SJSA1 (cell line): ENCODE measurements around the gene GIMAP7. TPM values are rescaled to one million over a fixed set of nuclear protein-coding genes. Genes with fewer than 3 reads are reported as not detected.
"Not testable (repeated sequence)": the region's sequence is repeated elsewhere in the genome, so short reads cannot be mapped to it uniquely, and the experiment has no call there.

Experiments
- DNase-seq, 2 experiments: peaks; one replicate each; pipeline ENCODE4 v3.0.0-alpha.2; 2015 to 2020; ENCODE audit warnings: low spot score in 2 of 2, low read depth in 1 of 2
- H3K27ac ChIP-seq: fragments of 250-450 bp; sonication (Bioruptor Pico); 2 replicates; pipeline ENCODE4 v1.5.1; 2020; ENCODE audit warnings: mild to moderate bottlenecking, moderate library complexity
- H3K27me3 ChIP-seq: fragments of 250-450 bp; sonication (Bioruptor Pico); replicated peaks from 2 replicates; pipeline ENCODE4 v1.5.1; 2020; ENCODE audit warnings: mild to moderate bottlenecking, moderate library complexity
- H3K36me3 ChIP-seq: fragments of 250-450 bp; sonication (Bioruptor Pico); 2 replicates; pipeline ENCODE4 v1.5.1; 2020; ENCODE audit warnings: mild to moderate bottlenecking
- H3K4me1 ChIP-seq: fragments of 250-450 bp; sonication (Bioruptor Pico); replicated peaks from 2 replicates; pipeline ENCODE4 v1.6.1; 2021; ENCODE audit warnings: mild to moderate bottlenecking
- H3K4me3 ChIP-seq: fragments of 250-450 bp; sonication (Bioruptor Pico); 2 replicates; pipeline ENCODE4 v1.5.1; 2020; ENCODE audit warnings: mild to moderate bottlenecking
- H3K9me3 ChIP-seq: fragments of 250-450 bp; sonication (Bioruptor Pico); replicated peaks from 2 replicates; pipeline ENCODE4 v1.5.1; 2020; ENCODE audit warnings: mild to moderate bottlenecking
- total RNA-seq: library from RNA; depleted of rRNA; stranded (reverse); fragments of >200 nt; shearing (Covaris generic); gene quantifications from 2 replicates; pipeline ENCODE4 v1.2.3, GENCODE V29; 2014

The GIMAP7 gene
- total RNA-seq, 1 experiment from 2014 or later = not detected

GRCh38 chr7:150484071-150484470 lies 30.6 kb upstream of the GIMAP7 start:
- H3K9me3 ChIP-seq, DNase-seq, H3K27me3 ChIP-seq, H3K4me3 ChIP-seq, H3K27ac ChIP-seq, H3K4me1 ChIP-seq, H3K36me3 ChIP-seq: not testable (repeated sequence)

DNA sequence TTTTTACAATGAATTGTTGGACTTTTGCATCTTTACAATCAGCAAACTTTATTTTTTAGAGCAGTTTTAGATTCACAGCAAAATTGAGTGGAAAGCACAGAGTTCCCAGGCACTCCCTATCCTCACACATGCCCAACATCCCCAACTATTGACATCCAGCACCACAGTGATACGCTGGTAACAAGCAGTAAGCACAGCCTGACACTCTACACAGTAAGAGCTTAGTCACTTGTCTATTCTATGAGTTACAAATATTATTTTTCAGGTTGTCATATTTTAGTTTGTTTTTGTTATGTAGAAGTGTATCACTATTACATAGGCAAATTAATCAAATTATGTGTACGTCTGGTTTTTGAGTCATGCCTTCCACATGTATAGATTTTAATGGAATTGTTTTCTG lies 27.0 kb upstream of the GIMAP7 start:
- Histone ChIP-seq H3K36me3 (no peaks in the 10 kb centered on the region), H3K4me1 (no peaks in the 10 kb centered on the region), H3K27ac (no peak overlapping the region), H3K27me3 (no peaks in the 10 kb centered on the region), H3K4me3 (no peak overlapping the region), H3K9me3 (no peaks in the 10 kb centered on the region)
- no peak for DNase-seq

- no peaks in the 10 kb centered on the region for H3K36me3 ChIP-seq
- no peak for DNase-seq
- no peaks in the 10 kb centered on the region for H3K4me1 ChIP-seq
- no peaks in the 10 kb centered on the region for H3K27me3 ChIP-seq
- no peaks in the 10 kb centered on the region for H3K9me3 ChIP-seq
- H3K27ac ChIP-seq = no peak overlapping the region
- no peak overlapping the region for H3K4me3 ChIP-seq
Observed at GRCh38 chr7:150489782-150490181, 24.9 kb upstream of the GIMAP7 start.

GRCh38 chr7:150493442-150493841 lies 21.2 kb upstream of the GIMAP7 start:
- H3K4me1 ChIP-seq = not testable (repeated sequence)

GRCh38 chr7:150502519-150502918 lies 12.2 kb upstream of the GIMAP7 start:
- Histone ChIP-seq H3K4me3 (no peak overlapping the region), H3K27me3 (no peaks in the 10 kb centered on the region), H3K4me1 (no peaks in the 10 kb centered on the region), H3K9me3 (no peaks in the 10 kb centered on the region), H3K36me3 (no peaks in the 10 kb centered on the region), H3K27ac (no peak overlapping the region)
- no peak for DNase-seq

More at GRCh38 chr7:150493442-150493841, 21.2 kb upstream of the GIMAP7 start:
- not testable (repeated sequence) for H3K27me3 ChIP-seq, H3K36me3 ChIP-seq, DNase-seq, H3K27ac ChIP-seq, H3K9me3 ChIP-seq, H3K4me3 ChIP-seq

GRCh38 chr7:150503155-150503554 lies 11.5 kb upstream of the GIMAP7 start:
- H3K9me3 ChIP-seq = no peaks in the 10 kb centered on the region
- no peaks in the 10 kb centered on the region for H3K4me1 ChIP-seq
- H3K27ac ChIP-seq = no peak overlapping the region
- no peaks in the 10 kb centered on the region for H3K27me3 ChIP-seq
- H3K36me3 ChIP-seq = no peaks in the 10 kb centered on the region
- DNase-seq = no peak
- H3K4me3 ChIP-seq = no peak overlapping the region

- Histone ChIP-seq H3K27ac (no peak overlapping the region), H3K4me1 (no peaks in the 10 kb centered on the region), H3K9me3 (no peaks in the 10 kb centered on the region), H3K27me3 (no peaks in the 10 kb centered on the region), H3K4me3 (no peak overlapping the region), H3K36me3 (no peaks in the 10 kb centered on the region)
- no peak for DNase-seq
Observed at GRCh38 chr7:150503581-150503980, 11.1 kb upstream of the GIMAP7 start.

GRCh38 chr7:150507947-150508602 lies 6.6 kb upstream of the GIMAP7 start:
- no peaks in the 10 kb centered on the region for H3K36me3 ChIP-seq
- H3K27me3 ChIP-seq = no peaks in the 10 kb centered on the region
- no peaks in the 10 kb centered on the region for H3K9me3 ChIP-seq
- no peaks in the 10 kb centered on the region for H3K4me1 ChIP-seq
- H3K4me3 ChIP-seq = no peak overlapping the region
- H3K27ac ChIP-seq = no peak overlapping the region
- DNase-seq = no peak

DNA sequence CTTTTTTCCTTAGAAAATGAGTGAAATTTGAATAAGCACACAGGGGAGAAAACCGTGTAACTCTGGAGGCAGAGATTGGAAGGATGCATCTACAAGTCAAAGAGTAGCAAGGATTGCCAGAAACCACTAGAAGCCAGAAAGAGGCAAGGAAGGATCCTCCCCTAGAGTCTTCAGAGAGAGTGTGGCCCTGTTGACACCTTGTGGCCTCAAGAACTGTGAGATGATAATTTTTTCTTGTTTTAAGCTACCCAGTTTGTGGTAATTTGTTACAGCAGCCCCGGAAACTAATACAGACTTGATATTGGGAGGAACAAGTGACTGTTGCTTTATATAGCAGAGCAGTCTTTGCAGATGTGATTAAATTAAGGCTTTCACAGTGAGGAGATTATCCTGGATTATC lies 3.6 kb upstream of the GIMAP7 start:
- Histone ChIP-seq H3K4me3 (no peak overlapping the region), H3K36me3 (no peaks in the 10 kb centered on the region), H3K27me3 (no peaks in the 10 kb centered on the region), H3K9me3 (no peaks in the 10 kb centered on the region), H3K4me1 (no peaks in the 10 kb centered on the region), H3K27ac (no peak overlapping the region)
- DNase-seq = no peak

- Histone ChIP-seq H3K27me3 (no peaks in the 10 kb centered on the region), H3K4me1 (no peaks in the 10 kb centered on the region), H3K27ac (no peak overlapping the region), H3K9me3 (no peaks in the 10 kb centered on the region), H3K4me3 (no peak overlapping the region), H3K36me3 (no peaks in the 10 kb centered on the region)
- no peak for DNase-seq
Observed at GRCh38 chr7:150513758-150514157, 914 bp upstream of the GIMAP7 start.

DNA sequence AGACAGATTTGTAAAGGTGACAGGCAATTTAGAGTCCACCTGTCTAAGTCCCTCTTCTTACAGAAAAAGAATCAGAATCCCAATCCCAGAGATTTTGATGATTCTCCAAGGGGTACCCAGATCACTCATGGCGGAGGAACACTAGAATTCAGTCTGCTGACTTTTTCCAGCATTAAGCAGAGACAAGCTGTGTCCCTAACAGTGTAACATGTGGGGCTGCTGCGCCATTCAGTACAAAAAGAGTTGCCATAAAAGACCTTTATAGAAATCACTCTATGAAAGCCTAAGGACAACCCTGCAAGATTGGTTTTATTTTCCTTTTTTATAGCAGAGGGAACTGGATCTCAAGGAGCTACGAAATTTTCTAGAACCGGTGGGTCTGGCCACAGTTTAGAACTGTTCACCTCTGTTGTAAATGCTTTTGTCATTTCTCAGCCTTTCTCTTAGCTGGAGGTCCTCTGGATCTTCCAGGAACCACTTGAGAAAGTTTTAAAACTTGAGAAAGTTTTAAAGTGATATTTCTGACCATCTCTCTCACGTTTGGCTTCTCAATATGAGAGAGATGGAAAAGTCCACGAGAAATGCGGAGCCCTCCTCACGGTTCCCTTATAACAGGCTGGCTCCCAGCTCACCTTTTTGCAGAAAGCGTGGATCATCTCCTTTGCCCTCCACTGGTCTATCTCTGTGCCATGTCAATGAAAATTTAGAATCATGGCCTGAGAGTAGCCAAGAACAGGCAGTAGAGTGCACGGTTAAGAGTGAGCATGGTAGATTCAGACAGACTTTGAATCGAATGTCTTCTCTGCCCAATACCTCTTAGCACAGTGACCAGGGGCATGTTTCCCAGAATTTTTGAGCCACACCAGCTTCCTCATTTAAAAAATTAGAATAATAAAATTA lies 826 bp downstream of the GIMAP7 start:
- no peaks in the 10 kb centered on the region for H3K36me3 ChIP-seq
- no peaks in the 10 kb centered on the region for H3K4me1 ChIP-seq
- no peaks in the 10 kb centered on the region for H3K27me3 ChIP-seq
- H3K27ac ChIP-seq = no peak overlapping the region
- no peaks in the 10 kb centered on the region for H3K9me3 ChIP-seq
- no peak overlapping the region for H3K4me3 ChIP-seq
- DNase-seq = no peak

DNA sequence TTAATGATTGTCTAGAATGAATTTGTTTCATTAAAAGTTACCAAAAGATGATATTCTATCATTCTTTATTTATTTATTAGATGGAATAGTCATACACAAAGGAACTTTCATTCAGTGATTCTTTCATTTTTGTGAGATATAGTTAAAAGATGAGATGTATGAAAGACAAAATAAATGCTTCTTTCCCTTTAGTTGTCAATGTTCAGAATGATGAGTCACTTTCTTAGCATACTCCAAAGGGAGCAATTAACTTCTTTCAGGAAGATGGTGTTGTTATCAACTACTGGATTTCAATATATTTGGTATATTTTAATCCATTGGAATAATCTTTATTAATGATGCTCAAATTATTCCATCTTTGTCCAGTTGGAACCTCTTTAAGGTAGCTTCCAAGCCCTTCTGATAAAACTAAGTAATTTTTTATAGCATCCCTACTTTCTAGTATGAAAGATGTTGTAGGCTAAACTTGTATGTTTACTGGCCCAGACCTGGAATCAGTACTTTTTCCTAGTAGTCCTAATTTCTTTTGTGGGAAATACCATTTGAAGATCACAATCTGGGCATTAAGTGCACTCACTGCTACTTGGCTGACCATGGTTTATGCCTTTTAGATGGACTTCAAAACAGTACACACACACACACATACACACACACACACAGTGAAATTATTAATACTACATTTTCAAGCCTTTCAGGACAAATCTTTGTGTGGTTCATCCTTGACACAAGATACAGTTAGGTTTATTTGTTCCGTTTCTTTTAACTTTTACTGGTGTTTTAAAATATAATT lies 2.5 kb downstream of the GIMAP7 start:
- Histone ChIP-seq H3K9me3 (no peaks in the 10 kb centered on the region), H3K4me3 (no peak overlapping the region), H3K4me1 (no peaks in the 10 kb centered on the region), H3K27ac (no peak overlapping the region), H3K36me3 (no peaks in the 10 kb centered on the region), H3K27me3 (no peaks in the 10 kb centered on the region)
- no peak for DNase-seq

GRCh38 chr7:150519310-150519709 lies 4.6 kb downstream of the GIMAP7 start:
- H3K4me3 ChIP-seq = no peak overlapping the region
- DNase-seq = no peak
- no peak overlapping the region for H3K27ac ChIP-seq
- no peaks in the 10 kb centered on the region for H3K27me3 ChIP-seq
- no peaks in the 10 kb centered on the region for H3K36me3 ChIP-seq
- H3K9me3 ChIP-seq = no peaks in the 10 kb centered on the region
- H3K4me1 ChIP-seq = no peaks in the 10 kb centered on the region

GRCh38 chr7:150520145-150520544 lies 5.5 kb downstream of the GIMAP7 start:
- no peak overlapping the region for H3K27ac ChIP-seq
- no peaks in the 10 kb centered on the region for H3K4me1 ChIP-seq
- no peaks in the 10 kb centered on the region for H3K36me3 ChIP-seq
- no peaks in the 10 kb centered on the region for H3K27me3 ChIP-seq
- no peaks in the 10 kb centered on the region for H3K9me3 ChIP-seq
- no peak overlapping the region for H3K4me3 ChIP-seq
- no peak for DNase-seq
